Breast epithelium (tissue), 3 donors: ENCODE results near the gene MLH1.

ENCODE experiments used
- CTCF ChIP-seq, 3 donors: fragments of 450-650 bp; IDR thresholded peaks; one replicate each; pipeline ENCODE4 v1.5.1; 2016 to 2017; ENCODE audit warnings: antibody characterized with exemption in 3 of 3, mild to moderate bottlenecking in 3 of 3, moderate library complexity in 3 of 3
- POLR2A ChIP-seq: fragments of 450-650 bp; IDR thresholded peaks from one replicate; pipeline ENCODE4 v1.6.1; 2016; ENCODE audit warnings: antibody characterized with exemption, mild to moderate bottlenecking, moderate library complexity

- TF ChIP-seq CTCF (IDR thresholded peaks at IDR 0.05) (no peak), POLR2A (no peak)
Measured at GRCh38 chr3:37050282-37050681, 57.0 kb downstream of the MLH1 start.
